HG02759 (cell line): ENCODE results near the gene PKMYT1.

ENCODE experiments used
- ATAC-seq: cut with Tn5 transposase; IDR thresholded peaks from one replicate; pipeline ENCODE4 v1.9.1; 2021; ENCODE audit warnings: mild to moderate bottlenecking, moderate library complexity; ENCODE audit not compliant: unreplicated experiment

Gene PKMYT1

GRCh38 chr16:2980227-2981176, at the start of gene PKMYT1:
PKMYT1 (minus strand) TSS chr16:2980446; CDS start chr16:2979657, 789 bp downstream.
- peak; percentile 78 for ATAC-seq

GRCh38 chr16:3029491-3030221, 49.4 kb upstream of the PKMYT1 start:
- no peak for ATAC-seq

- ATAC-seq: no peak
Observed at GRCh38 chr16:3028716-3029319, 48.6 kb upstream of the PKMYT1 start.

GRCh38 chr16:3027983-3028715, 47.9 kb upstream of the PKMYT1 start:
- peak; percentile 38 for ATAC-seq

- no peak for ATAC-seq
Observed at GRCh38 chr16:3027489-3027795, 47.2 kb upstream of the PKMYT1 start.

- no peak for ATAC-seq
Observed at GRCh38 chr16:3026609-3027488, 46.6 kb upstream of the PKMYT1 start.

- ATAC-seq: no peak
Observed at GRCh38 chr16:3026003-3026378, 45.7 kb upstream of the PKMYT1 start.

- no peak for ATAC-seq
Observed at GRCh38 chr16:3025032-3026002, 45.1 kb upstream of the PKMYT1 start.

GRCh38 chr16:3023669-3024478, 43.6 kb upstream of the PKMYT1 start, which contains the start of the genes HCFC1R1 and THOC6:
HCFC1R1 (minus strand) TSS chr16:3023942; CDS start chr16:3023941, 1 bp downstream.
THOC6 (plus strand) TSS chr16:3024035; CDS start chr16:3024327, 292 bp downstream.
- peak; percentile 72 for ATAC-seq

- no peak for ATAC-seq
Observed at GRCh38 chr16:3023415-3023668, 43.1 kb upstream of the PKMYT1 start.

GRCh38 chr16:3022684-3023414, 42.6 kb upstream of the PKMYT1 start:
- ATAC-seq: no peak

GRCh38 chr16:3022208-3022683, 42.0 kb upstream of the PKMYT1 start:
- no peak for ATAC-seq

- no peak for ATAC-seq
Observed at GRCh38 chr16:3021449-3022207, 41.4 kb upstream of the PKMYT1 start.

- no peak for ATAC-seq
Observed at GRCh38 chr16:3020604-3021448, 40.6 kb upstream of the PKMYT1 start.

GRCh38 chr16:3020247-3020603, 40.0 kb upstream of the PKMYT1 start, which contains the start of gene TNFRSF12A:
TNFRSF12A (plus strand) TSS chr16:3020368; CDS start chr16:3020398, 30 bp downstream.
- ATAC-seq: peak; percentile 28
